ENCODE measurements around the gene KANTR.

The KANTR gene

DNA sequence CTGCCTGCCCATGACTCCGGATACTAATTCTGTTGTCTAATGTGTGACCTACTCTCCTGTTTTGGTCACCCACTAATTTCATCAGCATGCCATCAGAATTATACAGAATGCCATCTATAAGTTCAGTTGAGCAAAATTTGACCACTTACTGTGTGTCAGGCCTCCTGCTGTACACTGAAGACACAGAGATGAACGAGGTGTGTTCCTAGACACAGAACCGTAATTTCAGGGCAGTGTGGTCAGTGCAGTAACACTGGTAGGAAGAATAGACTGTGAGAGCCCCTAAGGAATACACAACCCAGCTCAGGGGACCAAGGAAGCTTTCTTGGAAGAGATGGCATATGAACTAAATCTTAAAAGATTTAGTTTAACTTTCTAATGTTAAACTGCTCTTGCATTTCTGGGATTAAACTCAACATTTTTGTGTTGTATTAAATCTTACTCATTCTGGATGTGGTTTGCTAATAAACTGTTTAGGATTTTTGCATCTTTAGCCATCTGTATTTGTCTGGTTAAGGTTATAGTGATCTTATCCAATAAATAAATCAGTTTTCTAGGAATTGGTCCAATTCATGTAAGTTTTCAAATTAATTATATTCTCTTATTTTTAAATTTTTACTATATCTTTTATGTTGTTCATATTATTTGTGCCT, 34.3 kb downstream of the KANTR start:
- TF ChIP-seq, protein P1, sequence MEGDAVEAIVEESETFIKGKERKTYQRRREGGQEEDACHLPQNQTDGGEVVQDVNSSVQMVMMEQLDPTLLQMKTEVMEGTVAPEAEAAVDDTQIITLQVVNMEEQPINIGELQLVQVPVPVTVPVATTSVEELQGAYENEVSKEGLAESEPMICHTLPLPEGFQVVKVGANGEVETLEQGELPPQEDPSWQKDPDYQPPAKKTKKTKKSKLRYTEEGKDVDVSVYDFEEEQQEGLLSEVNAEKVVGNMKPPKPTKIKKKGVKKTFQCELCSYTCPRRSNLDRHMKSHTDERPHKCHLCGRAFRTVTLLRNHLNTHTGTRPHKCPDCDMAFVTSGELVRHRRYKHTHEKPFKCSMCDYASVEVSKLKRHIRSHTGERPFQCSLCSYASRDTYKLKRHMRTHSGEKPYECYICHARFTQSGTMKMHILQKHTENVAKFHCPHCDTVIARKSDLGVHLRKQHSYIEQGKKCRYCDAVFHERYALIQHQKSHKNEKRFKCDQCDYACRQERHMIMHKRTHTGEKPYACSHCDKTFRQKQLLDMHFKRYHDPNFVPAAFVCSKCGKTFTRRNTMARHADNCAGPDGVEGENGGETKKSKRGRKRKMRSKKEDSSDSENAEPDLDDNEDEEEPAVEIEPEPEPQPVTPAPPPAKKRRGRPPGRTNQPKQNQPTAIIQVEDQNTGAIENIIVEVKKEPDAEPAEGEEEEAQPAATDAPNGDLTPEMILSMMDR (IDR thresholded peaks at IDR 0.05; ENCODE audit: borderline replicate concordance, insufficient read depth, low read depth, low read length): no peak
- no peak overlapping the region for H3K4me3 ChIP-seq (ENCODE audit: low read depth, low read length)

DNA sequence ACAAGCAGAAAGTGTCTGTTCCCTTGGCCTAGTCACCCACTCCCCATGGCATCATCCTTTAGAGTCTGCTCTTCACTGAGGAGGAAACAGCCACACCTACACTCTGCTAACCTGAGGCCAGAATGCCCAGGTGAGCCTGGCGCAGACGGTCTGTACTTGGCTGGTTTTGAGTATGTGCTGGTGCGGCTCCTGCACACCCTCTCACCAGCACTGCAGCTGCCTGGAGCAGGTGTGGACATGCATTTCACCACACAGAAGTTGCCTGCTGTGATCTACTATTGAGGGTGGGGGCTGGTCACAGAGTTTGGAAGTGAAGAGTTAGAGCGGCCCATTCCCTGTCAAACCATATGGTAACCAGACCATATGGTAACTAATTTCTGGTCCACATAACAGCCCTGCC, 39.5 kb downstream of the KANTR start:
- TF ChIP-seq, protein P1 (IDR thresholded peaks at IDR 0.05; ENCODE audit: borderline replicate concordance, insufficient read depth, low read depth, low read length): no peak

DNA sequence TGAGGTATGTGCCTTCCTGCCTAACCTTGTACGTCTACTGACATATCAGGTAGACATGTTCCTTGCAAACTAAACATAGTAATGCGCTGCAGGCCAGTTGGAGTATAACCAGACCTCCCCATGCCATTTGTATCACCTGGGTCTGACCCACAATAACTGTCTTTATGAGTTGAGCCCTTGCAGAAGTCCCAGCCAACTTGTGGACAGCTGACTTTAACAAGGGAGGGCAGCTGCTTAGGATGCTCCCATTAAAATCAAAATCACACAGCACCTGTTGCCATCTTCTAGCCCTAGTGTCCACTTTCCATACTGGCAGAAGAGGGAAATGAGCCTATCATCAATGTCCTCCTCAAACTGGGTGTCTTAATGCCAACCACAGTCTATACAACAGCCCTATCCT, 41.6 kb downstream of the KANTR start:
- TF ChIP-seq, protein P1 (IDR thresholded peaks at IDR 0.05; ENCODE audit: borderline replicate concordance, insufficient read depth, low read depth, low read length): no peak
- no peak overlapping the region for H3K4me3 ChIP-seq (ENCODE audit: low read depth, low read length)

More for the DNA sequence above, 39.5 kb downstream of the KANTR start:
- no peak overlapping the region for H3K4me3 ChIP-seq (ENCODE audit: low read depth, low read length)

DNA sequence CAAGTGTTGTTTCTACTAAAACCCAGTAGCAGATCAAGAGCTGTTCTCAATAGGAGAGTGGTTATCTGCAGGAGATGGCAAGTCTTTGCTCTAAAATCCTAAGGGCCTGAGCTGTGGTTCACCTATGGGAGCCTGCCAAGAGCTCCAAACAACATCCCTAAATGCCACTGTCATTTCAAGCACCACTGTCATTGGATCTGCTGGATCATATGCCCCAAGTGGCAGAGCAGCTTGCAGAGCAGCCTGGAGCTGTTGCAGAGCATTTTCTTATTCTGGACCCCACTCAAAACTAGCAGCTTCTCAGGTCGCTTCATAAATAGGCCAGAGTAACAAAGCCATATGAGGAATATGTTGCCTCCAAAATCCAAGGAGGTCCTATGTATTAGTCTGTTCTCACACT, 59.6 kb downstream of the KANTR start:
- TF ChIP-seq, protein P1 (IDR thresholded peaks at IDR 0.05; ENCODE audit: borderline replicate concordance, insufficient read depth, low read depth, low read length): no peak
- no peak overlapping the region for H3K4me3 ChIP-seq (ENCODE audit: low read depth, low read length)

DNA sequence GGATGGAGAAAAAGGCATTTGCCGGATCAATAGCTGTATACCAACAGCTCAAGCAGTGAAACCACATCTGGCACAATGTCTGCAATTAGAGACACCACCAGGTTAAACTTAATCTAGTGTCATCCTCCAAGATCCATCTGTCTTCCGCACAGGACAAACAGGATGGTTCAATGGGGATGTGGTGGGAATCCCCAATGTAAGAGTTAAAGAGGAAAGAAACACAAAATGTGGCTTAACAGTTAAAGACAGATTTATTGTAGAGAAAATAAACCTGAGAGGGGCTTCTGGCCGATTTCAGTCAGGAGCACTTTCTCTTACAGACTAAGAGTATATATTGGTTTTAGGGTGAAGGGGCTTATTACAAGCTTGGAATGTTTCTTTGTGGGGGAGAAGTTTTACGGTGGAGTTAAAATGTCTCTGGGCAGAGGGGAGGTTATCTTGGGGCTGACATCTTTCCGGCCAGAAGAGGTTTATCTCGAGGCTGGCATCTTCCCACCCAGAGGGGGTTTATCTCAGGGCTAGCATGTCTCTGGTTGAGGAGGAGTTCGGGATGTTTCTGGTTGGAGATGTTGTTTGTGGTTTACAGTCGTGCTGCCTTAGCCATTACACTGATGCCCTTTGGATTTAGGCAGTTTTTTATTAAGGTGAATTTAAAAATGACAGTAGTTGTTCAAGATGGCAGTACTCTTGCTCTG, 61.7 kb downstream of the KANTR start:
- TF ChIP-seq, protein P1 (IDR thresholded peaks at IDR 0.05; ENCODE audit: borderline replicate concordance, insufficient read depth, low read depth, low read length): no peak
- H3K4me3 ChIP-seq (ENCODE audit: low read depth, low read length): no peak overlapping the region

DNA sequence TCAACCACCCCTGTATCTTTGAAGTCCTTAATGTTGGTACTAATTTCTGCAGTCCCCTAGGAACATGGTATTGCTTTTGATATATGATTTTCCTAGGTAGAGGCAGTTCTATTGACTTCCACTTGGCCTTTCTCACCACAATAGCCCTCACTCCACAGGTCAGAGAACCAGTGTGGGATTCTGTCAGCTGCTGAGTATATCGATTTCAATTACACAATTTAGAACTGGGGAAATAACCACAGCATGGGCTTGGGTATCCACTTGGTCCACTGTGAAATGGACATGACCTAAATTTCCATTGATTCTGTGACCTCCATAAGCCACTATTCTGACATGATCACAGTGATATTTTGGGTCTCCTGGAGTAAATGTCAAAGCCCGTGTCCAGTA, 62.3 kb downstream of the KANTR start:
- no peak overlapping the region for H3K4me3 ChIP-seq (ENCODE audit: low read depth, low read length)
- TF ChIP-seq, protein P1 (IDR thresholded peaks at IDR 0.05; ENCODE audit: borderline replicate concordance, insufficient read depth, low read depth, low read length): no peak

DNA sequence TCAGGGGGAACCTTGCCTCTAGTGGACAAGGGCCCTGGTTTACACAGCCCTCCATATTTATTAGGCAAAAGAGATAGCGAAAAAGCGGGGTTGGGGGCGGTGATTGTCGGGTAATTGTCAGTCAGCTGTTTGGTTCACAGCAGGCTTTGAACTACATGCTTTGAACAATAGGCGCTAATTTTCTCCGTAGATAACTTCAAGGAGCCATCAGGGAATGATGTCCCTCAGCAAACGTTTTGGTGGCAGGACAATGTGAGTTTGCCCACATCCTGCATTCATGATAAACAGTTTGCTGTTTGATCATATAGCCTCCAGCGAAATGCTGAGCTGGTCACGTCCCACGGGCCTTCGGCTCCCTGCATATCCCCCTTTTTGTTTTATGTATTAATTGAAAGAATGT, 65.2 kb downstream of the KANTR start:
- no peak overlapping the region for H3K4me3 ChIP-seq (ENCODE audit: low read depth, low read length)
- TF ChIP-seq, protein P1 (IDR thresholded peaks at IDR 0.05; ENCODE audit: borderline replicate concordance, insufficient read depth, low read depth, low read length): no peak
